PC-3 (cell line): Measurements from ENCODE around the gene TBC1D32. TPM values are rescaled to one million over a fixed set of nuclear protein-coding genes. Genes with fewer than 3 reads are reported as not detected.

ENCODE experiments used
- ATAC-seq: fragments of 200-7000 bp; cut with Tn5 transposase; 2 replicates; pipeline ENCODE4 v1.9.1; 2020; ENCODE audit warnings: mild to moderate bottlenecking, moderate library complexity
- BruUV-seq: library from RNA; stranded (reverse); fragments of 400-500 nt; replicated peaks from 2 replicates; lab custom pipeline; 2021; lab: Mats Ljungman, UMichigan
- CTCF ChIA-PET: fragments of 300-600 bp; sonication (Branson Sonifier 250); formaldehyde crosslinking; loops from one replicate; lab custom pipeline; 2022; ENCODE audit warnings: antibody characterized with exemption; lab: Charles Lee
- POLR2A ChIA-PET: fragments of 300-600 bp; sonication (Branson Sonifier 250); formaldehyde crosslinking; loops from one replicate; lab custom pipeline; 2022; ENCODE audit warnings: antibody characterized with exemption; ENCODE audit not compliant: unreplicated experiment; lab: Charles Lee
- DNase-seq: peaks from one replicate; pipeline ENCODE4 v3.0.0-alpha.2; 2015
- H2AFZ ChIP-seq: fragments of 300-600 bp; sonication (generic); 2 replicates; pipeline ENCODE4 v1.6.0; 2016; ENCODE audit warnings: antibody characterized with exemption, low read length
- H3F3A ChIP-seq: fragments of 300-600 bp; sonication (generic); one replicate; pipeline ENCODE4 v1.6.0; 2017; ENCODE audit warnings: antibody characterized with exemption, low read length, control low read depth, mild to moderate bottlenecking; ENCODE audit not compliant: unreplicated experiment
- H3K27ac ChIP-seq: fragments of 300-600 bp; sonication (generic); 2 replicates; pipeline ENCODE4 v1.5.1; 2016; ENCODE audit warnings: mild to moderate bottlenecking, low read length
- H3K27me3 ChIP-seq: fragments of 300-600 bp; sonication (generic); 2 replicates; pipeline ENCODE4 v1.6.1; 2016; ENCODE audit warnings: low read length, mixed read lengths
- H3K36me3 ChIP-seq: fragments of 300-600 bp; sonication (generic); 2 replicates; pipeline ENCODE4 v1.6.1; 2016; ENCODE audit warnings: low read depth, mixed run types, low read length, mixed read lengths
- H3K4me1 ChIP-seq: fragments of 300-600 bp; sonication (generic); 2 replicates; pipeline ENCODE4 v1.5.1; 2016; ENCODE audit warnings: low read length; ENCODE audit not compliant: insufficient read depth
- H3K4me2 ChIP-seq: fragments of 300-600 bp; sonication (generic); 2 replicates; pipeline ENCODE4 v1.6.0; 2016; ENCODE audit warnings: low read length
- H3K4me3 ChIP-seq: fragments of 300-600 bp; sonication (generic); 2 replicates; pipeline ENCODE4 v1.5.1; 2016; ENCODE audit warnings: mild to moderate bottlenecking, low read length, mixed read lengths
- H3K79me2 ChIP-seq: fragments of 300-600 bp; sonication (generic); 2 replicates; pipeline ENCODE4 v1.6.1; 2017; ENCODE audit warnings: low read length, mixed read lengths
- H3K9ac ChIP-seq: fragments of 300-600 bp; sonication (generic); 2 replicates; pipeline ENCODE4 v1.6.0; 2016; ENCODE audit warnings: mild to moderate bottlenecking, low read length
- H3K9me2 ChIP-seq: fragments of 300-600 bp; sonication (generic); replicated peaks from 2 replicates; pipeline ENCODE4 v1.6.1; 2016; ENCODE audit warnings: mixed run types, low read length, mixed read lengths
- H3K9me3 ChIP-seq: fragments of 300-600 bp; sonication (generic); 2 replicates; pipeline ENCODE4 v1.6.1; 2016; ENCODE audit warnings: low read length, mixed read lengths
- H4K20me1 ChIP-seq: fragments of 300-600 bp; sonication (generic); 2 replicates; pipeline ENCODE4 v1.6.1; 2016; ENCODE audit warnings: low read length, mixed read lengths
- CTCF ChIP-seq: fragments of 300-600 bp; sonication (generic); conservative IDR thresholded peaks from 2 replicates; pipeline ENCODE4 v1.5.1; 2017; ENCODE audit warnings: antibody characterized with exemption, low read depth, mild to moderate bottlenecking, low read length
- EZH2 ChIP-seq: fragments of 300-600 bp; sonication (generic); IDR thresholded peaks from one replicate; pipeline ENCODE4 v1.6.1; 2017; ENCODE audit warnings: antibody characterized with exemption, mild to moderate bottlenecking, low read length; ENCODE audit not compliant: unreplicated experiment
- EZH2phosphoT487 ChIP-seq: fragments of 300-600 bp; sonication (generic); IDR thresholded peaks from 2 replicates; pipeline ENCODE4 v1.6.1; 2018; ENCODE audit warnings: mild to moderate bottlenecking, antibody characterized with exemption, low read length, borderline replicate concordance
- intact Hi-C: fragments of 100-400 bp; cut with micrococcal nuclease; formaldehyde crosslinking; loops from 2 replicates; pipeline ENCODE4 v1.9.0; 2023
- total RNA-seq: library from RNA; depleted of rRNA; stranded (reverse); fragments of >200 nt; gene quantifications from 2 replicates; pipeline ENCODE4 v1.2.3, GENCODE V29; 2014

The TBC1D32 gene
- total RNA-seq, 1 experiment from 2014 or later: 2.7 TPM

- TF ChIP-seq EZH2: no peak
- TF ChIP-seq EZH2phosphoT487: no peak
- no peak for TF ChIP-seq CTCF
- H3K4me3 ChIP-seq: no peak overlapping the region
- no peaks in the 10 kb centered on the region for H3K4me1 ChIP-seq
- intact Hi-C loops: no loop called here
- DNase-seq (no peak), ATAC-seq (no peak)
- H3K79me2 ChIP-seq: no peaks in the 10 kb centered on the region
- no peaks in the 10 kb centered on the region for H3F3A ChIP-seq
- no peaks in the 10 kb centered on the region for H3K9me2 ChIP-seq
- H3K27me3 ChIP-seq: no peaks in the 10 kb centered on the region
- no TSS peak for BruUV-seq
- H3K36me3 ChIP-seq: no peaks in the 10 kb centered on the region
- H4K20me1 ChIP-seq: no peaks in the 10 kb centered on the region
- no peak overlapping the region for H3K27ac ChIP-seq
- no peak overlapping the region for H3K9ac ChIP-seq
- ChIA-PET POLR2A (interaction anchor here (0.6 kb wide), 1 partner anchor 625 kb away, joined by 5 read pairs; no protein-coding TSS in a partner anchor), CTCF (no interaction called here)
- H3K9me3 ChIP-seq: no peaks in the 10 kb centered on the region
- no peak overlapping the region for H2AFZ ChIP-seq
- H3K4me2 ChIP-seq: no peak overlapping the region
These were observed 240.4 kb downstream of the TBC1D32 start for GRCh38 chr6:121093928-121094327.

GRCh38 chr6:121090492-121090891, 243.8 kb downstream of the TBC1D32 start:
- TF ChIP-seq CTCF (no peak), EZH2phosphoT487 (no peak)
- Histone ChIP-seq H3K4me3 (no peak overlapping the region), H2AFZ (no peak overlapping the region), H3K9me3 (no peaks in the 10 kb centered on the region), H3K27me3 (no peaks in the 10 kb centered on the region), H3K9me2 (no peaks in the 10 kb centered on the region), H3K9ac (no peak overlapping the region), H3K4me2 (no peak overlapping the region), H3K36me3 (no peaks in the 10 kb centered on the region), H3K79me2 (no peaks in the 10 kb centered on the region), H3F3A (no peaks in the 10 kb centered on the region), H3K4me1 (no peaks in the 10 kb centered on the region), H4K20me1 (no peaks in the 10 kb centered on the region), H3K27ac (no peak overlapping the region)
- intact Hi-C loops: no loop called here
- CTCF ChIA-PET: no interaction called here
- no peak for DNase-seq
- POLR2A ChIA-PET: no interaction called here
- ATAC-seq: no peak
- BruUV-seq: no TSS peak

DNA sequence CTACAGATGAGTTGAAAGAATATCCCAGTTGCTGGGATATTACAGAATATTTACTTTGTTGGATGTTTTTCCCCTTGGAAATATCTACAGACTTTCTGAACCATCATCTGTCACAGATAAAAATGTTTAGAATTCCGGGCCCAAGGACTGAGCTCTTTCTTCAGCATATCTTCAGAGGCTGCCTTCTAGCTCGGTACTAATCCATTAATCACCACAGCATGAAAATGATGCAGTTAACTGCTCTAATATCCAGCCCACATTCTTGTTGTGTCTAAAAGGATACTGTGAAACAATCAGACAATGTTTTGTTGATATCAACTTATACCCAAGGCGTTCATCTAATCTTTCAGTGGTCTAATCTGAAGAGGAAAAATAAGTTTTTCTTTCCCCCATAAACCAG, 247.4 kb downstream of the TBC1D32 start:
- H4K20me1 ChIP-seq: no peaks in the 10 kb centered on the region
- H3K9ac ChIP-seq: no peak overlapping the region
- no peaks in the 10 kb centered on the region for H3K9me2 ChIP-seq
- POLR2A ChIA-PET: interaction anchor here (0.7 to 0.8 kb wide), 2 partner anchors 14 to 111 kb away, joined by 4 to 24 read pairs; no protein-coding TSS in a partner anchor
- no TSS peak for BruUV-seq
- DNase-seq: no peak
- no peaks in the 10 kb centered on the region for H3K27me3 ChIP-seq
- no peak overlapping the region for H3K27ac ChIP-seq
- H3K79me2 ChIP-seq: no peaks in the 10 kb centered on the region
- H2AFZ ChIP-seq: no peak overlapping the region
- no peaks in the 10 kb centered on the region for H3K36me3 ChIP-seq
- TF ChIP-seq CTCF (no peak), EZH2phosphoT487 (no peak), EZH2 (no peak)
- H3K4me3 ChIP-seq: no peak overlapping the region
- intact Hi-C loops: no loop called here
- no peaks in the 10 kb centered on the region for H3K9me3 ChIP-seq
- ATAC-seq: no peak
- no peaks in the 10 kb centered on the region for H3K4me1 ChIP-seq
- H3K4me2 ChIP-seq: no peak overlapping the region
- H3F3A ChIP-seq: no peaks in the 10 kb centered on the region
- CTCF ChIA-PET: no interaction called here
